GM12878 (cell line): ENCODE data around the gene TRIM67. TPM values are rescaled to one million over a fixed set of nuclear protein-coding genes. Genes with fewer than 3 reads are reported as not detected.

ENCODE experiments used
- ATAC-seq: fragments of 200-7000 bp; cut with Tn5 transposase; 3 replicates; pipeline ENCODE4 v1.9.1; 2020; ENCODE audit warnings: mild to moderate bottlenecking, moderate library complexity
- BruUV-seq: library from RNA; stranded (reverse); fragments of 400-500 nt; replicated peaks from 2 replicates; lab custom pipeline; 2021; lab: Mats Ljungman, UMichigan
- CTCF ChIA-PET: fragments of 300-600 bp; sonication (Branson Sonifier 250); formaldehyde crosslinking; extraction: SDS; loops from one replicate; lab custom pipeline; 2021; ENCODE audit warnings: inconsistent platforms; lab: Yijun Ruan, JAX
- POLR2A ChIA-PET: fragments of 350-600 bp; formaldehyde crosslinking; extraction: SDS; loops from one replicate; lab custom pipeline; 2021; ENCODE audit warnings: inconsistent platforms; lab: Charles Lee
- RAD21 ChIA-PET: fragments of 300-600 bp; sonication (Branson Sonifier 250); formaldehyde crosslinking; loops from one replicate; lab custom pipeline; 2023; ENCODE audit warnings: antibody characterized with exemption; ENCODE audit not compliant: unreplicated experiment; lab: Charles Lee
- SMC1A ChIA-PET: fragments of 300-600 bp; sonication (Branson Sonifier 250); formaldehyde crosslinking; loops from one replicate; lab custom pipeline; 2023; ENCODE audit not compliant: unreplicated experiment, uncharacterized antibody; lab: Charles Lee
- DNase-seq: peaks from one replicate; pipeline ENCODE4 v3.0.0-alpha.2; 2011; ENCODE audit warnings: low read depth, low spot score
- FAIRE-seq: peaks from 3 replicates; lab custom pipeline; 2011; peaks lifted over from hg19 to GRCh38; lab: Jason Lieb, UNC
- H2AFZ ChIP-seq: 2 replicates; pipeline ENCODE4 v1.6.0; 2011; ENCODE audit warnings: low read depth, low read length, control low read depth; ENCODE audit not compliant: control insufficient read depth
- H3K27ac ChIP-seq: 2 replicates; pipeline ENCODE4 v1.5.1; 2011; ENCODE audit warnings: control low read depth; ENCODE audit not compliant: control insufficient read depth, insufficient read depth
- H3K27me3 ChIP-seq, 2 experiments: replicated peaks in 1 of 2; 2 replicates each; pipeline versions ENCODE4 v1.6.0 to v1.6.1; 2011; ENCODE audit warnings: low read length in 1 of 2; ENCODE audit not compliant: control insufficient read depth in 2 of 2, insufficient read depth in 2 of 2
- H3K36me3 ChIP-seq, 2 experiments: 2 replicates each; pipeline ENCODE4 v1.5.1; 2011; ENCODE audit warnings: low read length in 1 of 2; ENCODE audit not compliant: control insufficient read depth in 2 of 2, insufficient read depth in 2 of 2
- H3K4me1 ChIP-seq: 2 replicates; pipeline ENCODE4 v1.6.1; 2011; ENCODE audit warnings: mild to moderate bottlenecking, low read length, moderate library complexity, mixed read lengths; ENCODE audit not compliant: control insufficient read depth, insufficient read depth
- H3K4me2 ChIP-seq: 2 replicates; pipeline ENCODE4 v1.6.0; 2011; ENCODE audit warnings: control low read depth; ENCODE audit not compliant: control insufficient read depth, insufficient read depth
- H3K4me3 ChIP-seq: fragments of 200-600 bp; sonication (generic); 2 replicates; pipeline ENCODE4 v1.5.1; 2016
- H3K79me2 ChIP-seq: 2 replicates; pipeline ENCODE4 v1.6.0; 2011; ENCODE audit warnings: low read length; ENCODE audit not compliant: control insufficient read depth, insufficient read depth
- H3K9ac ChIP-seq: 2 replicates; pipeline ENCODE4 v1.8.0; 2011; ENCODE audit warnings: low read length, control low read depth, mixed read lengths; ENCODE audit not compliant: control insufficient read depth, insufficient read depth
- H3K9me3 ChIP-seq: replicated peaks from 3 replicates; pipeline ENCODE4 v1.5.1; 2011; ENCODE audit warnings: mild to moderate bottlenecking, low read length; ENCODE audit not compliant: control insufficient read depth, insufficient read depth
- H4K20me1 ChIP-seq: 2 replicates; pipeline ENCODE4 v1.6.0; 2011; ENCODE audit not compliant: control insufficient read depth, insufficient read depth
- EGR1 ChIP-seq, 2 experiments: IDR thresholded peaks; 1 replicate in 1 of 2; 2 replicates in 1 of 2; pipeline ENCODE4 v1.6.1; 2011 to 2012; ENCODE audit warnings: low read depth in 2 of 2, low read length in 2 of 2, borderline replicate concordance in 1 of 2, mild to moderate bottlenecking in 1 of 2, moderate library complexity in 1 of 2
- PAX8 ChIP-seq: fragments of 450-650 bp; IDR thresholded peaks from 2 replicates; pipeline ENCODE4 v1.6.1; 2017; ENCODE audit warnings: mild to moderate bottlenecking, moderate library complexity
- SMAD5 ChIP-seq: IDR thresholded peaks from 2 replicates; pipeline ENCODE4 v1.6.1; 2016; ENCODE audit warnings: antibody characterized with exemption, low read depth
- TARDBP ChIP-seq: IDR thresholded peaks from 2 replicates; pipeline ENCODE4 v1.6.1; 2016; ENCODE audit warnings: borderline replicate concordance
- TBL1XR1 ChIP-seq: IDR thresholded peaks from 2 replicates; pipeline ENCODE4 v1.6.1; 2012; ENCODE audit warnings: low read depth, low read length, improper control_type of control experiment
- TCF3 ChIP-seq: IDR thresholded peaks from 2 replicates; pipeline ENCODE4 v1.6.1; 2012; ENCODE audit warnings: low read depth, mild to moderate bottlenecking, low read length, borderline replicate concordance; ENCODE audit not compliant: insufficient read depth
- TCF7 ChIP-seq: IDR thresholded peaks from 2 replicates; pipeline ENCODE4 v1.6.1; 2014; ENCODE audit warnings: antibody characterized with exemption, borderline replicate concordance
- WGBS: methylation state at CpG from one replicate; pipeline ENCODE4 v1.1.6; 2016; ENCODE audit warnings: low lambda C conversion rate; ENCODE audit not compliant: insufficient replicate concordance, insufficient coverage; ENCODE audit errors: missing lambda C conversion rate; 5-methylcytosine and 5-hydroxymethylcytosine counted together
- in situ Hi-C: fragments of 300-500 bp; cut with MboI; formaldehyde crosslinking; loops from 9 replicates; pipeline ENCODE4 v1.14.3; 2018; ENCODE audit warnings: mixed read lengths
- intact Hi-C: fragments of 100-400 bp; cut with micrococcal nuclease; formaldehyde crosslinking; loops from one replicate; pipeline ENCODE4 v1.14.2; 2022; ENCODE audit not compliant: unreplicated experiment
- polyA plus RNA-seq, 11 experiments: library from polyadenylated mRNA; depleted of rRNA in 4 of 11; unstranded in 6 of 11; stranded (reverse) in 5 of 11; fragments of >200 nt; fragmentation: Nextera tagmentation in 4 of 11; fragmentation: Illumina TruSeq in 1 of 11; extraction: Ambion mirVana in 4 of 11; extraction: Trizol in 1 of 11; gene quantifications; 1 replicate in 1 of 11; 2 replicates in 10 of 11; pipeline versions ENCODE4 v1.2.1 to v1.2.3, GENCODE V29; 2011 to 2016; ENCODE audit warnings: inconsistent platforms in 2 of 11, missing spikeins in 2 of 11, low read depth in 1 of 11
- total RNA-seq, 4 experiments: library from RNA; depleted of rRNA in 3 of 4; stranded (reverse); fragments of >200 nt in 3 of 4; fragmentation: Illumina TruSeq in 1 of 4; extraction: Trizol in 1 of 4; gene quantifications; 2 replicates each; pipeline versions ENCODE4 v1.2.1 to v1.2.3, GENCODE V29; 2013 to 2021
- TF ChIP-seq, protein P1 (sequence below): fragments of 450-650 bp; IDR thresholded peaks from 2 replicates; pipeline ENCODE4 v1.6.1; 2017; ENCODE audit warnings: borderline replicate concordance
- TF ChIP-seq, protein P2 (sequence below): IDR thresholded peaks from 2 replicates; pipeline ENCODE4 v1.6.1; 2011; ENCODE audit warnings: mild to moderate bottlenecking, low read depth, low read length, moderate library complexity; ENCODE audit not compliant: insufficient replicate concordance

TRIM67 gene
- total and polyA plus RNA-seq, 10 of the 15 experiments (the other 5 are each of a cell fraction or from before 2014, with no cell fraction given), result under 0.01 to 0.01 TPM; not detected in 8

- in situ Hi-C loops (loop anchor here (10.0 kb wide), 1 partner anchor 585 kb away; no protein-coding TSS in a partner anchor), intact Hi-C loops (no loop called here)
- no peak overlapping the region for H3K27ac ChIP-seq
- no peak for ATAC-seq
- WGBS, result 76% methylated on average over 10 of the region's 10 CpGs
- no peak overlapping the region for H2AFZ ChIP-seq
- no peaks in the 10 kb centered on the region; a peak in 1 of 4 replicates for H3K27me3 ChIP-seq
- H3K36me3 ChIP-seq, result peaks cover 4 to 6% of the 10 kb centered on the region in 2 experiments; a peak in 3 of 4 replicates
- no TSS peak for BruUV-seq
- ChIA-PET POLR2A (no interaction called here), SMC1A (interaction anchor here (0.6 to 1.1 kb wide), 2 partner anchors 13 to 850 kb away, joined by 3 to 4 read pairs; no protein-coding TSS in a partner anchor), RAD21 (no interaction called here), CTCF (no interaction called here)
- no peak for DNase-seq
- H3K4me3 ChIP-seq, result no peak overlapping the region
- no peaks in the 10 kb centered on the region for H4K20me1 ChIP-seq
- no peak for TF ChIP-seq TCF7
- no peak for TF ChIP-seq PAX8
- no peak for TF ChIP-seq EGR1 (IDR thresholded peaks at IDR 0.05; ENCODE audit: borderline replicate concordance in 1 of 2, low read depth in 2 of 2, low read length in 2 of 2)
- no peak for TF ChIP-seq TARDBP
- TF ChIP-seq, protein P1, sequence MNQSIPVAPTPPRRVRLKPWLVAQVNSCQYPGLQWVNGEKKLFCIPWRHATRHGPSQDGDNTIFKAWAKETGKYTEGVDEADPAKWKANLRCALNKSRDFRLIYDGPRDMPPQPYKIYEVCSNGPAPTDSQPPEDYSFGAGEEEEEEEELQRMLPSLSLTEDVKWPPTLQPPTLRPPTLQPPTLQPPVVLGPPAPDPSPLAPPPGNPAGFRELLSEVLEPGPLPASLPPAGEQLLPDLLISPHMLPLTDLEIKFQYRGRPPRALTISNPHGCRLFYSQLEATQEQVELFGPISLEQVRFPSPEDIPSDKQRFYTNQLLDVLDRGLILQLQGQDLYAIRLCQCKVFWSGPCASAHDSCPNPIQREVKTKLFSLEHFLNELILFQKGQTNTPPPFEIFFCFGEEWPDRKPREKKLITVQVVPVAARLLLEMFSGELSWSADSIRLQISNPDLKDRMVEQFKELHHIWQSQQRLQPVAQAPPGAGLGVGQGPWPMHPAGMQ, result no peak
- TF ChIP-seq, protein P2, sequence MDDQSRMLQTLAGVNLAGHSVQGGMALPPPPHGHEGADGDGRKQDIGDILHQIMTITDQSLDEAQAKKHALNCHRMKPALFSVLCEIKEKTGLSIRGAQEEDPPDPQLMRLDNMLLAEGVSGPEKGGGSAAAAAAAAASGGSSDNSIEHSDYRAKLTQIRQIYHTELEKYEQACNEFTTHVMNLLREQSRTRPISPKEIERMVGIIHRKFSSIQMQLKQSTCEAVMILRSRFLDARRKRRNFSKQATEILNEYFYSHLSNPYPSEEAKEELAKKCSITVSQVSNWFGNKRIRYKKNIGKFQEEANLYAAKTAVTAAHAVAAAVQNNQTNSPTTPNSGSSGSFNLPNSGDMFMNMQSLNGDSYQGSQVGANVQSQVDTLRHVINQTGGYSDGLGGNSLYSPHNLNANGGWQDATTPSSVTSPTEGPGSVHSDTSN, result no peak
- TF ChIP-seq TCF3, result no peak
- no peak for TF ChIP-seq TBL1XR1
- TF ChIP-seq SMAD5, result no peak
- H3K4me2 ChIP-seq, result no peak overlapping the region
- no peak overlapping the region for H3K9ac ChIP-seq
- FAIRE-seq, result no peak
- H3K4me1 ChIP-seq, result peaks cover 12% of the 10 kb centered on the region
- no peaks in the 10 kb centered on the region for H3K9me3 ChIP-seq
- no peaks in the 10 kb centered on the region for H3K79me2 ChIP-seq
Measured at GRCh38 chr1:231219422-231220401, 57.9 kb downstream of the TRIM67 start.
